Fibroblast of skin of right quadriceps (primary cell): ENCODE measurements around the gene NAAA.
"Not testable (repeated sequence)": the region's sequence is repeated elsewhere in the genome, so short reads cannot be mapped to it uniquely, and the experiment has no call there.

Experiments used
- DNase-seq: peaks from one replicate; pipeline ENCODE4 v3.0.0-alpha.2; 2013

Gene NAAA

DNA sequence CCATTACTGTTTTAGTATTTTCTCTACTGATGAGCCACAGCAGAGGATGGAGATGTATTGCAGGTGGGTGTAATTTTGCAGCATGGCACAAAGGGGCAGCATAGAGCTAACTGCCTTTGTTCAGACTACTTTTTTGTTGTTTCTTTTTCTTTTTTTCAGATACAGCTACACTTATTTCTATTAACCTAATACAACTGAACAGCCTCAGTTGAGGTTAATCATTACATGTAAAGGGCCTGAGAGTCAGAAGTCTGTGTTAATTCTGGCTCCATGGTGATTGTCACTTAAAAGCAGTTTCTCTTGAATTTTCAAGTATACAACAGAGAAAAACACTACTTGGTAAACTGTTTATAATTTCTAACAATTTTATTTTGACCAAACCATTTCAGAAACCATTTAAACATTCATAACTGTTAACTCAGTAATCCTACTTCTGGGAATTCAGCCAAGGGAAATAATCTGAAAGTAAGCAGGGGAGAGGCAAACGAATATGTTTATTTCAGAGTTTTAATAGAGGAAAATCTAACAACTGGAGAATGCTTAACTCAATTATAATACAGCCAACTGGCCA lies 24.6 kb downstream of the NAAA start:
- peak; percentile 41 for DNase-seq

DNA sequence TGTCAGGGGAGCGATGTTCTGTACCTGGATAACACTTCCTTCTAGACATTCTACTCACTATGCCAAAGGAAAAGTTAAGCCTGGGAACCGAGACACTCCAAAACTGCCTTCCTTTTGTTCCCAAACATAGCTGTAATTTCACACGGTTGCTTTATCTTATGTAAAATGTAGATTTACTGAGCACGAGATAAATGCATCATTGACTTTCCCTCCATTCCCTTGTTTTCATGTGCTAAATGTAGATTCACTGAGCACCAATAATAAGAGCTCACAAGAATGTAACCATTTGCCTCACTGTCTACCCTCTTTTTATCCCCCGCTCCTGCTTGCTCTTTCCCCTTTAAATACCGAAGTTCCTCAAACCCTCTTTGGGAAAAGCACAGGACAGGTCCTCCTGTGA lies 27.8 kb downstream of the NAAA start:
- no peak for DNase-seq

DNA sequence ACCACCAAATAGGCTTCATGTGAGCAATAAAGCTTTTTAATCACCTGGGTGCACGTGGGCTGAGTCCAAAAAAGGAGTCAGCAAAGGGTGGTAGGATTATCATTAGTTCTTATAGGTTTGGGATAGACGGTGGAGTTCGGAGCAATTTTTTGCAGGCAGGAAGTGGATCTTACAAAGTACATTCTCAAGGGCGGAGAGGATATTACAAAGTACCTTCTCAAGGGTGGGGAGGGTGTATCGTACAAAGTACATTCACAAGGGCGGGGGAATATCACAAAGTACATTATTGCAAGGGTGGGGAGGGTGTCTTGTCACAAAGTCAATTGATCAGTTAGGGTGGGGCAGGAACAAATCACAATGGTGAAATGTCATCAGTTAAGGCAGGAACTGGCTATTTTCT lies 30.0 kb downstream of the NAAA start:
- not testable (repeated sequence) for DNase-seq

DNA sequence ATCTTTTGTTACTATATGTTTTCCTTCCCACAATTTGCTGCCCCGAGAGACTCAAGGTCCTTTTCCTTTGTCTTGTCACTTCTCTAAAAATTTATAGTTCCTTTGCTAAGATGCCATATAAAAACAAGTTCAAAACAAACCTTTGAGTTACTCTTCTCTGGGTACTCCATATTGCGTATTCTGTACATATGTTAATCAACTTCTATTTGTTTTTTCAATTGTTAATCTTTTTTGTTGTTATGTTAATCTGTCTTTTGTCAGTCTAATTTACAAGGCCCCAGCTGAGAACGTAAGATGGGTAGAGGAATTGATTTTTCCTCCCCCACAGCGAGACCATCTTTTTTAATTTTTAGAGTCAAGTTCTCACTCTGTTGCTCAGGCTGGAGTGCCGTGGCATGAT lies 31.4 kb downstream of the NAAA start:
- DNase-seq: no peak

DNA sequence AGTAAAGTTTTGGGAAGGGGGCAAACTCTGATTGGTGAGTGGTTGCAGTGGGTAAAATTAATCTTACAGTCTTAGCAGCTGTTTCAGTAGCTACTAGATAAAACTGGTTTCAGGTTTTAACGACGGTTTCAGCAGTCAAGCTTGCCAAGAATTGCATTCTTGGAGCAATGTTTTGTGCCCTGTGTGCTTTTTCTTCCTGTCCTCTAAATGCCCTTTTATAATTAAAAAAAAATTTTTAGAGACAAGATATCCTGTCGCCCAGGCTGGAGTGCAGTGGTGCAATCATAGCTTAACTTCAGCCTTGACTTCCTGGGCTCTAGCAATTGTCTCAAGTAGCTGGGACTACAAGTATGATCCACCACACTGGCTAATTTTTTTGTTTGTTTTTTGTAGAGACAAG lies 32.3 kb downstream of the NAAA start:
- DNase-seq: no peak

DNA sequence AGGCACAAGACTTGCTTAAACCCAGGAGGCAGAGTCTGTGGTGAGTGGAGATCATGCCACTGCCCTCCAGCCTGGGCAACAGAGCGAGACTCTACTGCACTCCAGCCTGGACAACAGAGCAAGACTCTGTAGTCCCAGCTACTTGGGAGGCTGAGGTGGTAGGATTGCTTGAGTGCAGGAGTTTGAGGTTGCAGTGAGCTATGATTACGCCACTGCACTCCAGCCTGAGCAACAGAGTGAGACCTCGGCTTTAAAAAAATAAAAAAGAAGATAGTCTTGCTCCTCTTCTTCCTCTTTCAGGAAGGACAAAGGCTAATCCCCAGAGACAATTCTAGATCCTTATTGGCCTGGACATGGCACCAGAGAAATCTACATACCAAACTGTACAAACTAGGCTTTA lies 32.8 kb downstream of the NAAA start:
- no peak for DNase-seq

DNA sequence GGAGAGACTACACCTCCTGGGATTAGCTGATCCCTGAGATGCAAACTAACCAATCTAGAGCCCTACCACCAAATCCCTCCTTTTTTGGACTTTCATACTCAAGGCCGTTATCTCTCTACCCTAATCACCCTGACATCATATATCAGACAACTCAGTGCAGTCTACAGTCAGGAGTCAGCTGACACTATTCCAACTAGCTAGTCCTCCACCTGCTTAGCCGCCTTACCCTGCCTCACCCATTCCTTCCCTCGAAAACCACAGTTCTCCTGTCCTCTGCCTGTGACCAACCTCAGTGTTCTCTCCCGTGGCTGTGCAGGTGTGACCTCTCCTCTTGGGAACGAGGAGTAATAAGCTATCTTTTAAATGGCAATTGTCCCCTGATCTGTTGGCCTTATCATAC lies 36.7 kb downstream of the NAAA start:
- DNase-seq: no peak

DNA sequence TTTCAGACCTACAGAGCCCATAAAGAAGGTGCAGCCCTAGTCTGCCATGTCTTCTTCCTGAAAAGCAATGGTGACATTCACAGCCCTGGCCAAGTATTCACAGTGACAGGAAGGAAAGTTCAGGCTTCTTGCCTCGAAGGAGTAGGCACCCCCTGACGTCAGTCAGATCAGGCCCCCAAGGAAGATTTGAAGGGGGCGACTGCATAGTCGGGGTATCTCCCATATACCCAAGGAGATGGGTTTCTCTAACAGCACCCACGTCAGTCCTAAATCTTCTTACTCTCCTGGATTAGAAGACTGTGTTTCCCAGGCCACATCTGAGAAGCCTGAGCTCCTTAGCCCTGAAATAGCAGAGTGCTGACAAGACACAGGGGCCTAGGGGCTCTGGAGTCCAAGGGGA lies 38.5 kb downstream of the NAAA start, which contains the start of gene PPEF2:
Gene PPEF2 (minus strand): TSS at position 101 of the 400 bp plus-strand sequence. CDS start 6,127 bp downstream, outside the sequence.
- no peak for DNase-seq

DNA sequence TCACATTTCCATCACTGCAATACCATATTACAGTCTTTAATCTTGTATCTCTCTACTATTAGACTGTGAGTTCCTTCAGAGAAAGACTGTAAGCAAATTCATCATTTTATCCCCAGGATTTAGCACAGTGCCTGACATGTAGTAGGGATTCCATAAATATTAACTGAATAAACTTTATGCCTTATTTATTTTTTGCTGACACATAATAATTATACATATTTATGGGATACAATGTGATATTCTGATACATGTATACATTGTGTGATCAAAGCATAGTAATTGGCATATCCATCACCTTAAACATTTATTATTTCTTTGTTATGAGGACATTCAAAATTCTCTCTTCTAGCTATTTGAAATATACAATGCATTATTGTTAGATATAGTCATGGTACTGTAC lies 42.3 kb downstream of the NAAA start:
- DNase-seq: no peak

DNA sequence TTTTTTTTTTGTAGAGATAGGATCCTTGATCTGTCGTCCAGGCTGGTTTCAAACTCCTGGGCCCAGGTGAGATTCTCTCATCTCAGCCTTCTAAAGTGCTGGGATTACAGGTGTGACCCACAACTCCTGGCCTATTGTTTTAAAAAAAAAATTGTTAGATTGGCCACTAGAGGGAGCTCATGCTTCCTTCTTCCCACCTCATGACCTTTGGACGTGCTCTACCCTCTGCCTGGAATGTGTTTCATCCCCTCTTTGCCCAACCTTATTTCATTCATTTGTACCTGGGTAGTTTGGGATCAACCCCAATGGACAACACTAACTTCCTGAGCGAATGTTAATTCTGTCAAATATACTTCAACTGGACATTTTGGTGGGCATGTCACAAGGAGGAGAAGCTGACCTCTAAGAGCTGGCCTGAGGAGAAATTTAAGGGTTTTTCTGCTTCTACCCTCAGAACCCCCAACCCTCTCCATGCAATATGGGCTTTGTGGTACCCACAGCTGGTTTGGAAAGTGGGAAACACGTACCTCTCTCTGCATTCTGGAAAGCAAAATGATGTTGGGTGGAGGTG lies 45.0 kb downstream of the NAAA start:
- peak; percentile 15 for DNase-seq

DNA sequence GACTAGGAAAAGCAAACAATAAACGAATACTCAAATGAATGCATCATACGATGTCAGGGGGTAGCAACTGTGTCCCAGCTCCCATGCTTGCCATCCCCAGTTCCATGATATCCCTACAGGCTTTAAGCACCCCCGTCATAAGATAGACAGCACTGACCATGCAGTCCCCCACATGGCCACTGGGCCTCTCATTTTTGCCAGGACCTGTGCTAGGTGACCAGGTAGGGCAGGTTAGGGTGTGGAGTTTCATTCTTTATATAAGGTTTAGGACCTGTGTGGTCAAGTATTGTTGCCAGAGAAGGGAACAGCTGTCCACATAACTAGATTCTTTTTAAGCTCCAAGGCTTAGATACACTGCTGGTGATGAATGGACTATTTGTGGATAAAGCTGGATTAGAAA lies 48.3 kb downstream of the NAAA start:
- DNase-seq: no peak

DNA sequence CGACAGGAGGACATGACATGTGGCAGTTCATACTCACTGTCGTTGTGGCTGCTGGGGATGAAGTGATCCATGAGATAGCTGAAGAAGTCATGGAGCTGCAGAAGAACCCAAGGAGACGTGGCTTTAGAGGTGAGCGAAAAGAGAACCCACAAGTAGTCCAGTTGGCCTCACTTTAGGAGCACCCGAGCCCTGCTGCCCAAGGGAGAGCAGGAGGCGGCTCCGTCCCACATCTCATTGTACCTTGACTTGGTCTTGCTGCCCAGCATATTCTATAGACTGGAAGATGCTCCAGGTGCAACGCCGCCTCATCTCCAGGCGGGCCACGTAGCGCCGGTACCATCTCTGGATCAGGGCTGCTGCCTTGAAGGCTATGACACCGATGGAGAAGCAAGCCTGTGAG lies 49.2 kb downstream of the NAAA start:
- no peak for DNase-seq

DNA sequence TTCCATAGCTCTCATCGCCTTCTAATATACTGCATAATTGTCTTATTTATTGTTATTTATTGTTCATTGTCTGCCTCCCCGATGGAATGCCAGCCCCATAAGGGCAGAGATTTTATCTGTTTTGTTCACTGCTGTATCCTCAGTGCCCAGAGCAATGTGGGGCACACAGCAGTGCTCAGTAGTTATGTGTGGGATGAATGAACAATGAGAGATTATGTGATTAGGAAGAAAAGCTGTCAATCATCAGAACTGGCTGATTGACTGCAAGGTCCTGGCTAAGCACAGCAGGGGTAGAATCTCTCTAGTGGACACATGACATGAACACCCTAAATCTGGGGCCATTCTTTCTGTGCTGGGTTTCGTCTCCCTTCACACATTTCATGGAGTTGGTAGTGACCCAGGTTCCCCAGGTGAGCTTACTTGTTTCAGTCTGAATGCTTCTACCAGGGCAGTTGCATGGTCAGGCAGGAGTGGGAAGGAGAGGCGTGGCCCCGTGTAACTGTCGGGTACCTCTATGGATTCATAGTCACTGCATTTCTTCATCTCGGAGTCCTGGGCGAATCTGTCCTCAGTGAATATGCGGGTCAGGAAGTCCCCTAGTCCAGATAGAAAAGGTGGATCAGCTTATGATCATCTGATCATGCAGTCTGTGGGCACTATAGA lies 51.1 kb downstream of the NAAA start:
- no peak for DNase-seq

DNA sequence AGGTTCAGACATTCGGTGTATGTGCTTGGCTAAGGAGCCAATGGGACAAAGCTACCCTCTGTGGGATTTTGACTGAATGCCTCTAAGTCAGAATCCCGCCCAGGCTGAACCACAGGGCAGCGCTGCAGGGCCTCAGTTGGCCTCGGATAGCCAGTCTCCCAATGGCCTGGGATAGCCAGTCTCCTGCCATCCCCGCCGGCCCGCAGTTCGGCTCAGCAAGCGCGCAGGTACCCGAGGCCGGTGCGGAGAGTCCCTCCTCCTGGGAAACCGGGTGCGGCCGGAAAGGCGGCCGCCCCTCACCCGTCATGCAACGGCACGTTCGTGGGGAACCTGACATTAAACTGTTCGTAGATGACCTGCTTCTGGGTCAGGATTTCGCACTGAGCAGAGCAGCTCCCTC lies 54.7 kb downstream of the NAAA start:
- no peak for DNase-seq

DNA sequence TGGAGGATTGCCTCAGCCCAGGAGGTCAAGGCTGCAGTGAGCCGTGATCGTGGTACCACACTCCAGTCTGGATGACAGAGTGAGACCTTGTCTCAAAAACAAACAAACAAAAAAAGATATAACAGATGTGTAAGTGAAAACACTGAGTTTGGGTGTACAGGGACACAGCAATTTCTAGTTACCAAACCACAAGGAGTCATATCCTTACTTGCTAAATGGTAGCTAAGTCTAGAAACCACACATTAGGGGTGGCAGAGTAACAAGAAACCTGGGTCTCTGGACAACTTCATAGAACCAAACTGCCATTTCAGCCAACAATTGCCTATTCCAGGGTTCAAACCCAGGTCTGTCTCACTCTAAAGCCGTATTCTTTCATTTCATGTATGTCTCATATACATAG lies 59.3 kb downstream of the NAAA start:
- DNase-seq: no peak

DNA sequence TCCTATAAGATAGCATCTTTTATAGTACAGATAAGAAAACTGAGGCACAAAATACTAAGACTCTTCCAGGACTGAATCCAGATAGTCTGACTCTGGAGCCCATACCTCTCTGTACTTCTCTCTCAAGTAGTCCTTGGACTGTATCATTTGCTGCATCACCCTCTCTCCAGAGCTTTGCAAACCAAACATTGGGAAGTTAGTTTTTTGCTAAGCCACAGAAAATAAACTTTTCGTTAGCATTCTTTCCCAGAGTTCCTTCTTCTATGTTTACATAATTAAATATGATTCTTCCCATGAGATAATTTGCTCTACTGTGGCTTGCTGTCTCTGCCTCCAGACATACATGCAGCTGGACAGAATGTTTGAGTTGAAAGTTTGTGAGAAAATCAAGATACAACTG lies 60.5 kb downstream of the NAAA start:
- no peak for DNase-seq

DNA sequence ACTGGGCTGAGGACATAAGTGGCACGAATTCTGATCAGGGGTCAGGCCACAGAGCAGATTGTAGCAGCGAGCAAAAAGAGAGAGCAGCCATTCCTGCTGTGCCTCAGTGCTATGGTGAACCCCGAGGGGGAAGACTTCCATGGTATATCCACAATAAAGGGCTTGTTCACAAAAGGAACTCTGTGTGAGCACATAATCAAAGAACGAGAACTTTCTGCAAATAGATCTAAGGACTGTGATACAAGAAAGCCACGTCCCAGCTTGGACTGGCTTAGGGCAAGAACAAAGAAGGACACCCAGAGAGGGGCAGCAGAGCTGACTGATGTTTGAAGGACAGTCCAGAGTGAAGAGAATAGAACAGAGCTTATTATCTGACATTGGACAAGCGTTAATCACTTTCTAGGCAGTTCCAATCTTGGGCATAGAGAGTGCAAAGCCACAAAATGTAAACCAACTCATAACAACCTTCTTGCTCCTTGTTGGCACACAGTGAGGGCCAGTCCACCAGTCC lies 62.5 kb downstream of the NAAA start:
- no peak for DNase-seq

DNA sequence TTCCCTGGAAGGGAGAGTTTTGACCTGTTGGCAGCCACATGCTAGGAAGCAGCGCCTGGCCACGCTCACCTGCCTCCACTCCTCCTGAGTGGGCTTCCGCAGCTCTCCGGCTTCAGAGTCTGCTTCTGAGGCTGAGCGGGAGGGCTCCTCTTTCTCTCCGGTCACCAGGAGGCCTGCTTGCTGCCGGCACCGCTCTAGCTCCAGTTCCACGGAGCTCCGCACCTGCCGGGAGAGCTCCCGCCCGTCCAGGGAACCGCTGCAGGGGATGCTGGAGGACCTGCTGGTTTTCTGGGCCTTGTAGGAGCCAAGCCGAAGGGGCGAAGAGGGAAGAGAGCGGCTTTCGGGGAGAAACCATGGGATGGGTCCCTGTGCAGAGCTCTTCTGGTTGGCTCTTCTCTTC lies 64.6 kb downstream of the NAAA start:
- DNase-seq: no peak

DNA sequence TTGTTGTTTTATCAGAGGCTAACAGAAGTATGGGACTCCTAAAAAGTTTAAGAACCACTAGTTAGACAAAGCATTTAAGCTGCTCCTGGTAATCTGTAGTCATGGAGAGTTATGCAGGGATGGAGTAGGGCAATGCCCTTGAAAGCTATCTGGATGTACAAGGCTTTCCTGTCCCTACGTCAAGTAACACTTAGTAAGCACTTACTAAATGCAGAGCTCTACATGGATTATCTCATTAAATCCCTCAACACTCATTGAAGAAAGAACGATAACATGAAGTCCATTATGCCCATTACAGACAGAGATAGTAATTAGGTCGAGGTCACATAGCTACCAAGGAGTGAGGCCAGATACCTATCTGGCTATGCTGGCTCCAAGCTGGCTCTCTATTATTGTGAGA lies 71.7 kb downstream of the NAAA start:
- DNase-seq: no peak

DNA sequence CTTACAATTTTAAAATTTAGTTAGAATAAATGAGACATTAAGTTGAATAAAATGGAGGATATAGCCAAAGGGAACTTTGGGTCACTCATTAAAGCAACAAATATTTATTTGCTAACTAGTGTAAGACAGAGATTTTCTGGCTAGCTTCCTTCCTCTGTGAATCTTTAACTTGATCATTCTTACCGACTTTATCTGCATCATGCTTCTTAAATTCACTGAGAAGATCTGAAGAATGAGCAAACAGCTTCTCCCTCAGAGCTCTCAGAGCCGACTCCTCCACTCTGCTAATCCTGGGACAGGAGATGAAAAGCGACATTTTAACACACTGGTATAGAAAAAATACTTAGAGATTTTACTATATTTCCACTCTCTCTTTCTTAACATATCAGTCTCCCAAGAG lies 73.7 kb downstream of the NAAA start:
- DNase-seq: no peak
